Measurements from ENCODE around the gene GBP5. TPM values are rescaled to one million over a fixed set of nuclear protein-coding genes. Genes with fewer than 3 reads are reported as not detected.
"Not testable (repeated sequence)": the region's sequence is repeated elsewhere in the genome, so short reads cannot be mapped to it uniquely, and the experiment has no call there.

Gene GBP5
- total RNA-seq, 1 donor from 2014 or later, result not detected

GRCh38 chr1:89286549-89287180 is 14.0 kb upstream of the GBP5 start:
- H3K4me1 Mint-ChIP-seq (ENCODE audit: low read depth), result no peaks in the 10 kb centered on the region
- H3K27ac Mint-ChIP-seq, result no peak overlapping the region
- TF ChIP-seq CTCF (IDR thresholded peaks at IDR 0.05; ENCODE audit: unreplicated experiment), result no peak
- H3K36me3 Mint-ChIP-seq (ENCODE audit: insufficient read depth), result no peaks in the 10 kb centered on the region
- no peak for DNase-seq (ENCODE audit: low spot score, unreplicated experiment)
- no peaks in the 10 kb centered on the region for H3K27me3 Mint-ChIP-seq
- no peak overlapping the region for H3K4me3 Mint-ChIP-seq (ENCODE audit: low read depth)
- H3K9me3 Mint-ChIP-seq (ENCODE audit: low read depth), result peaks cover 4% of the 10 kb centered on the region

GRCh38 chr1:89285745-89286380 is 13.2 kb upstream of the GBP5 start:
- H3K27ac Mint-ChIP-seq, result no peak overlapping the region
- no peak overlapping the region for H3K4me3 Mint-ChIP-seq (ENCODE audit: low read depth)
- TF ChIP-seq CTCF (IDR thresholded peaks at IDR 0.05; ENCODE audit: unreplicated experiment), result no peak
- H3K4me1 Mint-ChIP-seq (ENCODE audit: low read depth), result no peaks in the 10 kb centered on the region
- no peaks in the 10 kb centered on the region for H3K27me3 Mint-ChIP-seq
- DNase-seq (ENCODE audit: low spot score, unreplicated experiment), result no peak
- no peaks in the 10 kb centered on the region for H3K36me3 Mint-ChIP-seq (ENCODE audit: insufficient read depth)
- peaks cover 4% of the 10 kb centered on the region for H3K9me3 Mint-ChIP-seq (ENCODE audit: low read depth)

- H3K27me3 Mint-ChIP-seq; H3K4me3 Mint-ChIP-seq (ENCODE audit: low read depth); H3K4me1 Mint-ChIP-seq (ENCODE audit: low read depth); DNase-seq (ENCODE audit: low spot score, unreplicated experiment); H3K9me3 Mint-ChIP-seq (ENCODE audit: low read depth); H3K27ac Mint-ChIP-seq; H3K36me3 Mint-ChIP-seq (ENCODE audit: insufficient read depth): not testable (repeated sequence)
These were observed 11.6 kb upstream of the GBP5 start for GRCh38 chr1:89284078-89284763.

- H3K4me3 Mint-ChIP-seq (ENCODE audit: low read depth), result no peak overlapping the region
- no peak for TF ChIP-seq CTCF (IDR thresholded peaks at IDR 0.05; ENCODE audit: unreplicated experiment)
- no peak overlapping the region for H3K27ac Mint-ChIP-seq
- H3K4me1 Mint-ChIP-seq (ENCODE audit: low read depth), result no peaks in the 10 kb centered on the region
- no peaks in the 10 kb centered on the region for H3K27me3 Mint-ChIP-seq
- H3K36me3 Mint-ChIP-seq (ENCODE audit: insufficient read depth), result no peaks in the 10 kb centered on the region
- H3K9me3 Mint-ChIP-seq (ENCODE audit: low read depth), result peaks cover 4% of the 10 kb centered on the region
- no peak for DNase-seq (ENCODE audit: low spot score, unreplicated experiment)
These were observed 8.1 kb upstream of the GBP5 start for GRCh38 chr1:89280766-89281165.

- H3K27ac Mint-ChIP-seq, result no peak overlapping the region
- H3K4me3 Mint-ChIP-seq (ENCODE audit: low read depth), result no peak overlapping the region
- H3K27me3 Mint-ChIP-seq, result no peaks in the 10 kb centered on the region
- H3K4me1 Mint-ChIP-seq (ENCODE audit: low read depth), result no peaks in the 10 kb centered on the region
- no peaks in the 10 kb centered on the region for H3K36me3 Mint-ChIP-seq (ENCODE audit: insufficient read depth)
- TF ChIP-seq CTCF (IDR thresholded peaks at IDR 0.05; ENCODE audit: unreplicated experiment), result no peak
- no peaks in the 10 kb centered on the region for H3K9me3 Mint-ChIP-seq (ENCODE audit: low read depth)
- no peak for DNase-seq (ENCODE audit: low spot score, unreplicated experiment)
These were observed 6.4 kb upstream of the GBP5 start for GRCh38 chr1:89279011-89279466.
